Esophagus muscularis mucosa (tissue), 4 donors: ENCODE results near the gene CLTRN. TPM values are rescaled to one million over a fixed set of nuclear protein-coding genes. Genes with fewer than 3 reads are reported as not detected.

Experiments used
- DNase-seq: peaks from one replicate; pipeline ENCODE4 v3.0.0-alpha.2; 2017; ENCODE audit errors: extremely low spot score
- H3K27ac ChIP-seq, 4 donors: fragments of 200-600 bp; sonication (generic); replicated peaks in 1 of 4; 1 replicate in 3 of 4; 2 replicates in 1 of 4; pipeline ENCODE4 v1.5.1; 2016 to 2019; ENCODE audit warnings: mild to moderate bottlenecking in 1 of 4
- H3K27me3 ChIP-seq, 4 donors: fragments of 200-600 bp; sonication (generic); one replicate each; pipeline versions ENCODE4 v1.5.1 to v1.6.0; 2016 to 2019
- H3K36me3 ChIP-seq, 4 donors: fragments of 200-600 bp; sonication (generic); one replicate each; pipeline ENCODE4 v1.5.1; 2016 to 2019
- H3K4me1 ChIP-seq, 4 donors: fragments of 200-600 bp; sonication (generic); one replicate each; pipeline ENCODE4 v1.5.1; 2016 to 2019
- H3K4me3 ChIP-seq, 4 donors: fragments of 200-600 bp; sonication (generic); 1 replicate in 2 of 4; 2 replicates in 2 of 4; pipeline ENCODE4 v1.5.1; 2016 to 2019; ENCODE audit warnings: mild to moderate bottlenecking in 4 of 4, moderate library complexity in 1 of 4
- H3K9me3 ChIP-seq, 4 donors: fragments of 200-600 bp; sonication (generic); 1 replicate in 3 of 4; 2 replicates in 1 of 4; pipeline ENCODE4 v1.5.1; 2016 to 2019
- CTCF ChIP-seq, 3 experiments: fragments of 200-600 bp in 2 of 3; fragments of 450-650 bp in 1 of 3; sonication (generic) in 2 of 3; IDR thresholded peaks; one replicate each; pipeline ENCODE4 v1.5.1; 2017 to 2019; ENCODE audit warnings: antibody characterized with exemption in 3 of 3, mild to moderate bottlenecking in 2 of 3, moderate library complexity in 1 of 3
- EP300 ChIP-seq: sonication (generic); formaldehyde crosslinking; IDR thresholded peaks from one replicate; pipeline ENCODE4 v1.6.1; 2017; ENCODE audit warnings: antibody characterized with exemption
- POLR2A ChIP-seq: fragments of 450-650 bp; IDR thresholded peaks from one replicate; pipeline ENCODE4 v1.6.1; 2017; ENCODE audit warnings: antibody characterized with exemption, moderate library complexity, mild to moderate bottlenecking, low read depth
- POLR2AphosphoS5 ChIP-seq, 2 donors: sonication (generic); formaldehyde crosslinking; IDR thresholded peaks; one replicate each; pipeline ENCODE4 v1.6.1; 2017; ENCODE audit warnings: antibody characterized with exemption in 2 of 2
- WGBS: methylation state at CpG from one replicate; pipeline ENCODE4 v1.1.5; 2018; 5-methylcytosine and 5-hydroxymethylcytosine counted together
- intact Hi-C: fragments of 100-400 bp; cut with DNase I; formaldehyde crosslinking; loops from one replicate; pipeline ENCODE4 v1.15.1; 2023
- total RNA-seq, 4 donors: library from RNA; depleted of rRNA; stranded (reverse); fragments of >200 nt; gene quantifications; one replicate each; pipeline versions ENCODE4 v1.1.0 to v1.2.1, GENCODE V29; 2016

CLTRN gene
- total RNA-seq, 4 donors from 2014 or later = 0.23 to 0.42 (median 0.33) TPM; not detected in 1

GRCh38 chrX:15678339-15678738 is 13.7 kb upstream of the CLTRN start:
- no peaks in the 10 kb centered on the region for H3K27me3 ChIP-seq
- peaks cover 0 to 6% (median 0%) of the 10 kb centered on the region in 4 donors for H3K36me3 ChIP-seq
- 84% methylated on average over 2 of the region's 2 CpGs for WGBS
- DNase-seq = no peak
- no peaks in the 10 kb centered on the region for H3K9me3 ChIP-seq
- peaks cover 14 to 29% (median 17%) of the 10 kb centered on the region in 4 donors for H3K4me1 ChIP-seq
- H3K27ac ChIP-seq = no peak overlapping the region
- TF ChIP-seq CTCF (IDR thresholded peaks at IDR 0.05) = no peak
- no peak for TF ChIP-seq POLR2A
- no peak for TF ChIP-seq POLR2AphosphoS5 (IDR thresholded peaks at IDR 0.05)
- no peak for TF ChIP-seq EP300
- intact Hi-C loops = loop anchor here (5.0 to 10.0 kb wide), 2 partner anchors 114 to 344 kb away; partner anchors contain the start of genes PIGA and ZRSR2
- H3K4me3 ChIP-seq = no peak overlapping the region

- TF ChIP-seq POLR2A (no peak), POLR2AphosphoS5 (IDR thresholded peaks at IDR 0.05) (no peak), EP300 (no peak), CTCF (IDR thresholded peaks at IDR 0.05) (no peak)
- Histone ChIP-seq H3K9me3 (no peaks in the 10 kb centered on the region), H3K4me1 (peaks cover 14 to 29% (median 17%) of the 10 kb centered on the region in 4 donors), H3K27ac (no peak overlapping the region), H3K4me3 (peak overlapping the region in 2 of 4 donors; percentile 71 to 87), H3K27me3 (no peaks in the 10 kb centered on the region), H3K36me3 (peaks cover 0 to 6% (median 0%) of the 10 kb centered on the region in 4 donors)
- intact Hi-C loops = loop anchor here (5.0 to 10.0 kb wide), 2 partner anchors 115 to 342 kb away; partner anchors contain the start of genes PIGA and ZRSR2
- DNase-seq = no peak
- 77% methylated on average over 2 of the region's 2 CpGs for WGBS
Observed at GRCh38 chrX:15676886-15677285, 12.3 kb upstream of the CLTRN start.

GRCh38 chrX:15675490-15675921 is 10.9 kb upstream of the CLTRN start:
- Histone ChIP-seq H3K4me1 (peaks cover 14 to 29% (median 17%) of the 10 kb centered on the region in 4 donors), H3K27ac (peak overlapping the region; percentile 92 to 99 (median 94)), H3K4me3 (peak overlapping the region; percentile 60 to 88 (median 79)), H3K27me3 (no peaks in the 10 kb centered on the region), H3K36me3 (no peaks in the 10 kb centered on the region), H3K9me3 (no peaks in the 10 kb centered on the region)
- intact Hi-C loops = loop anchor here (5.0 to 10.0 kb wide), 2 partner anchors 117 to 341 kb away; partner anchors contain the start of genes PIGA and ZRSR2
- peak; percentile 95 for DNase-seq
- WGBS = under 1% methylated on average over 33 of the region's 38 CpGs
- no peak for TF ChIP-seq CTCF (IDR thresholded peaks at IDR 0.05)
- peak; percentile 59 to 73 for TF ChIP-seq POLR2AphosphoS5 (IDR thresholded peaks at IDR 0.05)
- TF ChIP-seq EP300 = peak; percentile 18

- intact Hi-C loops = loop anchor here (5.0 to 10.0 kb wide), 2 partner anchors 117 to 340 kb away; partner anchors contain the start of genes PIGA and ZRSR2
Observed at GRCh38 chrX:15674841-15675489, 10.4 kb upstream of the CLTRN start.

GRCh38 chrX:15674514-15674840 is 9.9 kb upstream of the CLTRN start:
- DNase-seq = no peak
- Histone ChIP-seq H3K9me3 (no peaks in the 10 kb centered on the region), H3K36me3 (no peaks in the 10 kb centered on the region), H3K4me3 (peak overlapping the region; percentile 60 to 88 (median 79)), H3K27ac (peak overlapping the region; percentile 92 to 99 (median 94)), H3K4me1 (peaks cover 14 to 29% (median 17%) of the 10 kb centered on the region in 4 donors), H3K27me3 (no peaks in the 10 kb centered on the region)
- TF ChIP-seq POLR2AphosphoS5 (IDR thresholded peaks at IDR 0.05) (no peak), EP300 (no peak), CTCF (IDR thresholded peaks at IDR 0.05) (no peak), POLR2A (no peak)
- intact Hi-C loops = loop anchor here (10.0 kb wide), 1 partner anchor 340 kb away; the partner anchor contains the start of gene PIGA
- WGBS = under 1% methylated on average over 12 of the region's 13 CpGs

More at GRCh38 chrX:15674841-15675489, 10.4 kb upstream of the CLTRN start:
- Histone ChIP-seq H3K36me3 (no peaks in the 10 kb centered on the region), H3K9me3 (no peaks in the 10 kb centered on the region), H3K27ac (peak overlapping the region; percentile 92 to 99 (median 94)), H3K27me3 (no peaks in the 10 kb centered on the region), H3K4me3 (peak overlapping the region; percentile 60 to 88 (median 79)), H3K4me1 (peaks cover 14 to 29% (median 17%) of the 10 kb centered on the region in 4 donors)
- TF ChIP-seq POLR2A = peak; percentile 59
- TF ChIP-seq POLR2AphosphoS5 (IDR thresholded peaks at IDR 0.05) = peak; percentile 95 to 97
- TF ChIP-seq EP300 = no peak
- WGBS = under 1% methylated on average over 46 of the region's 49 CpGs
- peak; percentile 96 for DNase-seq
